Rectal smooth muscle tissue (tissue), 1 donor: ENCODE measurements around the gene ANK3.

ENCODE experiments used
- H3K27ac ChIP-seq: one replicate; pipeline ENCODE4 v1.7.0; 2013; ENCODE audit warnings: low read depth, low read length, inconsistent platforms
- H3K27me3 ChIP-seq: one replicate; pipeline ENCODE4 v1.7.0; 2013; ENCODE audit warnings: low read length; ENCODE audit not compliant: control insufficient read depth, insufficient read depth
- H3K36me3 ChIP-seq: one replicate; pipeline ENCODE4 v1.7.0; 2013; ENCODE audit warnings: low read length; ENCODE audit not compliant: control insufficient read depth, insufficient read depth
- H3K4me1 ChIP-seq: one replicate; pipeline ENCODE4 v1.7.0; 2013; ENCODE audit warnings: low read length; ENCODE audit not compliant: control insufficient read depth, insufficient read depth
- H3K4me3 ChIP-seq: one replicate; pipeline ENCODE4 v1.7.0; 2013; ENCODE audit warnings: low read length
- H3K9ac ChIP-seq: one replicate; pipeline ENCODE4 v1.7.0; 2013; ENCODE audit warnings: low read length

Gene ANK3

GRCh38 chr10:60009710-60010383, 379.8 kb downstream of the ANK3 start:
- H3K36me3 ChIP-seq = no peaks in the 10 kb centered on the region
- no peaks in the 10 kb centered on the region for H3K27me3 ChIP-seq
- H3K4me3 ChIP-seq = no peak overlapping the region
- H3K27ac ChIP-seq = no peak overlapping the region
- no peak overlapping the region for H3K9ac ChIP-seq
- no peaks in the 10 kb centered on the region for H3K4me1 ChIP-seq

GRCh38 chr10:60009276-60009675, 380.4 kb downstream of the ANK3 start:
- no peaks in the 10 kb centered on the region for H3K36me3 ChIP-seq
- H3K4me3 ChIP-seq = no peak overlapping the region
- no peak overlapping the region for H3K9ac ChIP-seq
- H3K27ac ChIP-seq = no peak overlapping the region
- no peaks in the 10 kb centered on the region for H3K27me3 ChIP-seq
- no peaks in the 10 kb centered on the region for H3K4me1 ChIP-seq

GRCh38 chr10:60008816-60009215, 380.9 kb downstream of the ANK3 start:
- H3K27ac ChIP-seq = no peak overlapping the region

GRCh38 chr10:60006062-60006461, 383.6 kb downstream of the ANK3 start:
- Histone ChIP-seq H3K27ac (no peak overlapping the region), H3K27me3 (no peaks in the 10 kb centered on the region), H3K36me3 (no peaks in the 10 kb centered on the region), H3K9ac (no peak overlapping the region), H3K4me1 (no peaks in the 10 kb centered on the region), H3K4me3 (no peak overlapping the region)

More at GRCh38 chr10:60008816-60009215, 380.9 kb downstream of the ANK3 start:
- Histone ChIP-seq H3K27me3 (no peaks in the 10 kb centered on the region), H3K9ac (no peak overlapping the region), H3K4me1 (no peaks in the 10 kb centered on the region), H3K36me3 (no peaks in the 10 kb centered on the region), H3K4me3 (no peak overlapping the region)

- no peak overlapping the region for H3K4me3 ChIP-seq
- H3K27ac ChIP-seq = no peak overlapping the region
- no peaks in the 10 kb centered on the region for H3K27me3 ChIP-seq
- H3K4me1 ChIP-seq = no peaks in the 10 kb centered on the region
- no peak overlapping the region for H3K9ac ChIP-seq
- no peaks in the 10 kb centered on the region for H3K36me3 ChIP-seq
Measured at GRCh38 chr10:60003651-60004523, 385.8 kb downstream of the ANK3 start.

GRCh38 chr10:60000747-60001146, 388.9 kb downstream of the ANK3 start:
- no peak overlapping the region for H3K27ac ChIP-seq
- no peaks in the 10 kb centered on the region for H3K27me3 ChIP-seq
- H3K36me3 ChIP-seq = no peaks in the 10 kb centered on the region
- no peak overlapping the region for H3K4me3 ChIP-seq
- no peaks in the 10 kb centered on the region for H3K4me1 ChIP-seq
- no peak overlapping the region for H3K9ac ChIP-seq

- H3K27ac ChIP-seq = no peak overlapping the region
- H3K4me1 ChIP-seq = no peaks in the 10 kb centered on the region
- H3K4me3 ChIP-seq = no peak overlapping the region
- no peaks in the 10 kb centered on the region for H3K27me3 ChIP-seq
- no peaks in the 10 kb centered on the region for H3K36me3 ChIP-seq
- H3K9ac ChIP-seq = no peak overlapping the region
Measured at GRCh38 chr10:59997827-59998525, 391.7 kb downstream of the ANK3 start.

GRCh38 chr10:59995862-59996261, 393.8 kb downstream of the ANK3 start:
- Histone ChIP-seq H3K4me1 (no peaks in the 10 kb centered on the region), H3K4me3 (no peak overlapping the region), H3K27me3 (no peaks in the 10 kb centered on the region), H3K9ac (no peak overlapping the region), H3K36me3 (no peaks in the 10 kb centered on the region), H3K27ac (no peak overlapping the region)

- no peak overlapping the region for H3K27ac ChIP-seq
- H3K27me3 ChIP-seq = no peaks in the 10 kb centered on the region
- no peak overlapping the region for H3K9ac ChIP-seq
- H3K4me3 ChIP-seq = no peak overlapping the region
- no peaks in the 10 kb centered on the region for H3K4me1 ChIP-seq
- no peaks in the 10 kb centered on the region for H3K36me3 ChIP-seq
Measured at GRCh38 chr10:59993931-59994330, 395.7 kb downstream of the ANK3 start.

GRCh38 chr10:59991661-59992060, 398.0 kb downstream of the ANK3 start:
- H3K36me3 ChIP-seq = no peaks in the 10 kb centered on the region
- H3K9ac ChIP-seq = no peak overlapping the region
- no peak overlapping the region for H3K4me3 ChIP-seq
- H3K27ac ChIP-seq = no peak overlapping the region
- H3K4me1 ChIP-seq = no peaks in the 10 kb centered on the region
- no peaks in the 10 kb centered on the region for H3K27me3 ChIP-seq

GRCh38 chr10:59991117-59991516, 398.6 kb downstream of the ANK3 start:
- Histone ChIP-seq H3K4me3 (no peak overlapping the region), H3K27me3 (no peaks in the 10 kb centered on the region), H3K27ac (no peak overlapping the region), H3K36me3 (no peaks in the 10 kb centered on the region), H3K9ac (no peak overlapping the region), H3K4me1 (no peaks in the 10 kb centered on the region)

GRCh38 chr10:59985639-59986038, 404.0 kb downstream of the ANK3 start:
- no peaks in the 10 kb centered on the region for H3K4me1 ChIP-seq
- H3K27ac ChIP-seq = no peak overlapping the region
- no peaks in the 10 kb centered on the region for H3K36me3 ChIP-seq
- H3K4me3 ChIP-seq = no peak overlapping the region
- no peak overlapping the region for H3K9ac ChIP-seq
- no peaks in the 10 kb centered on the region for H3K27me3 ChIP-seq
